Stomach (tissue), 9 donors: ENCODE measurements around the gene CCNE1. TPM values are rescaled to one million over a fixed set of nuclear protein-coding genes. Genes with fewer than 3 reads are reported as not detected.

ENCODE experiments used
- DNase-seq, 2 donors: peaks; one replicate each; pipeline versions ENCODE4 v3.0.0 to v3.0.0-alpha.2; 2013 to 2019
- H3K27ac ChIP-seq, 5 donors: fragments of 200-600 bp in 4 of 5; sonication (generic) in 4 of 5; one replicate each; pipeline ENCODE4 v1.5.1; 2013 to 2019; ENCODE audit warnings: mild to moderate bottlenecking in 1 of 5, moderate library complexity in 1 of 5
- H3K27me3 ChIP-seq, 3 donors: fragments of 200-600 bp; sonication (generic); one replicate each; pipeline ENCODE4 v1.5.1; 2017 to 2019; ENCODE audit warnings: mixed run types in 1 of 3
- H3K36me3 ChIP-seq, 4 donors: fragments of 200-600 bp; sonication (generic); 1 replicate in 3 of 4; 2 replicates in 1 of 4; pipeline ENCODE4 v1.5.1; 2016 to 2019
- H3K4me1 ChIP-seq, 4 donors: fragments of 200-600 bp; sonication (generic); one replicate each; pipeline ENCODE4 v1.5.1; 2016 to 2019
- H3K4me3 ChIP-seq, 4 donors: fragments of 200-600 bp; sonication (generic) in 3 of 4; one replicate each; pipeline ENCODE4 v1.5.1; 2016 to 2019; ENCODE audit warnings: mild to moderate bottlenecking in 1 of 4
- H3K9me3 ChIP-seq, 4 donors: fragments of 200-600 bp; sonication (generic); one replicate each; pipeline ENCODE4 v1.5.1; 2016 to 2019
- EP300 ChIP-seq: sonication (generic); formaldehyde crosslinking; IDR thresholded peaks from one replicate; pipeline ENCODE4 v1.6.1; 2017; ENCODE audit warnings: antibody characterized with exemption
- POLR2A ChIP-seq, 4 donors: fragments of 450-650 bp; IDR thresholded peaks; one replicate each; pipeline ENCODE4 v1.6.1; 2016; ENCODE audit warnings: antibody characterized with exemption in 4 of 4, control low read depth in 2 of 4, mild to moderate bottlenecking in 1 of 4, moderate library complexity in 1 of 4
- POLR2AphosphoS5 ChIP-seq, 3 donors: sonication (generic); formaldehyde crosslinking; IDR thresholded peaks; one replicate each; pipeline ENCODE4 v1.6.1; 2016; ENCODE audit warnings: antibody characterized with exemption in 3 of 3
- WGBS, 5 donors: extraction: QIAGEN DNeasy Blood & Tissue Kit in 3 of 5; methylation state at CpG; one replicate each; pipeline versions ENCODE4 v1.1.5 to v1.1.7; 2013 to 2018; 5-methylcytosine and 5-hydroxymethylcytosine counted together
- intact Hi-C: fragments of 100-400 bp; cut with DNase I; formaldehyde crosslinking; loops from one replicate; pipeline ENCODE4 v1.15.1; 2023; ENCODE audit warnings: low total_unique reads
- polyA plus RNA-seq, 3 donors: library from polyadenylated mRNA; stranded (reverse); fragments of 200-250 nt; gene quantifications; one replicate each; pipeline ENCODE4 v1.2.3, GENCODE V29; 2013
- total RNA-seq, 5 donors: library from RNA; depleted of rRNA; stranded (reverse); fragments of >200 nt; gene quantifications; one replicate each; pipeline versions ENCODE4 v1.1.0 to v1.2.3, GENCODE V29; 2014 to 2016
- TF ChIP-seq, protein P1 (sequence below), 7 experiments: fragments of 450-650 bp in 4 of 7; fragments of 200-600 bp in 3 of 7; sonication (generic) in 3 of 7; IDR thresholded peaks; one replicate each; pipeline ENCODE4 v1.5.1; 2016 to 2019; ENCODE audit warnings: antibody characterized with exemption in 7 of 7, control low read depth in 2 of 7, mild to moderate bottlenecking in 1 of 7
- donor health status: healthy with polysubstance abuse.
- donor health status: Bipolar disorder and iron deficiency.
- donor health status: healthy.

The CCNE1 gene
- total and polyA plus RNA-seq, 8 donors: 1.7 to 3.7 (median 3.1) TPM; not detected in 3

DNA sequence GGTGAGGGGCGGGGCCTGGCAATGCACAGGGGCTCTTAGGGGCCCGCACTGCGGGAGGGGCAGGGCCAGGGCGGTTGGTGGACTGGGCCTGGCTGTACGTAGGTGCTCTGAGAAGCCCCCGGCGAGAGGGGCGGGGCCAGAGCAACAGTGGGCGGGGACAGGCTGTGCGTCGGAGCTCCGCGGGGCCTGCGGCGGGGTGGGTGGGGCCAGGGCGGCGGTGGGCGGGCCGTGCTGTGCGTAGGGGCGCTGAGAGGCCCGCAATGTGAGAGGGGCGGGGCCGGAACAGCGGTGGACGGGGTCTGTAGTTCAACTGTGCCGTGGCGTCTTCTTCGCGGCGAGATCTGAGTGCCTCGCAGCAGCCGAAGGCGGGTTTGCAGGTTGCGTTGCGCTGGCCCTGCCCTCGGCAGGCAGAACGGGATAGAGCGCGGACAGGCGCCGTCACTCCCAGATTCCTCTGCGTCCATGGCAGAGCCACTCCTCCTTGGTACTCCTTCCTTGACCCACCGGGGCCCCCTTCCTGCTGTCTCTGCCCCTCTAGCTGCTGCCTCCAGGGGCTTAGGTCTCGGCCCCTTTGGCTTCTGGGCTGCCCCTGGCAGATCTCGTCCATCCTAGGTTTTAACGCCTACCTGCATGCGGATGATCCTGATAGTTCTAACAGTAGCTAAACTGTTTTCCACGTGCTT, 33.2 kb downstream of the CCNE1 start:
- H3K27ac ChIP-seq: peak overlapping the region; percentile 83 to 97 (median 91)
- intact Hi-C loops: loop anchor here (5.0 kb wide), 1 partner anchor 33 kb away; the partner anchor contains the start of gene CCNE1
- peak overlapping the region; percentile 61 to 90 (median 73) for H3K4me3 ChIP-seq
- TF ChIP-seq POLR2AphosphoS5 (IDR thresholded peaks at IDR 0.05): peak in 2 of 3 donors; percentile 15 to 55
- TF ChIP-seq POLR2A (IDR thresholded peaks at IDR 0.05): no peak
- TF ChIP-seq EP300: no peak
- TF ChIP-seq, protein P1, sequence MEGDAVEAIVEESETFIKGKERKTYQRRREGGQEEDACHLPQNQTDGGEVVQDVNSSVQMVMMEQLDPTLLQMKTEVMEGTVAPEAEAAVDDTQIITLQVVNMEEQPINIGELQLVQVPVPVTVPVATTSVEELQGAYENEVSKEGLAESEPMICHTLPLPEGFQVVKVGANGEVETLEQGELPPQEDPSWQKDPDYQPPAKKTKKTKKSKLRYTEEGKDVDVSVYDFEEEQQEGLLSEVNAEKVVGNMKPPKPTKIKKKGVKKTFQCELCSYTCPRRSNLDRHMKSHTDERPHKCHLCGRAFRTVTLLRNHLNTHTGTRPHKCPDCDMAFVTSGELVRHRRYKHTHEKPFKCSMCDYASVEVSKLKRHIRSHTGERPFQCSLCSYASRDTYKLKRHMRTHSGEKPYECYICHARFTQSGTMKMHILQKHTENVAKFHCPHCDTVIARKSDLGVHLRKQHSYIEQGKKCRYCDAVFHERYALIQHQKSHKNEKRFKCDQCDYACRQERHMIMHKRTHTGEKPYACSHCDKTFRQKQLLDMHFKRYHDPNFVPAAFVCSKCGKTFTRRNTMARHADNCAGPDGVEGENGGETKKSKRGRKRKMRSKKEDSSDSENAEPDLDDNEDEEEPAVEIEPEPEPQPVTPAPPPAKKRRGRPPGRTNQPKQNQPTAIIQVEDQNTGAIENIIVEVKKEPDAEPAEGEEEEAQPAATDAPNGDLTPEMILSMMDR (IDR thresholded peaks at IDR 0.05): no peak
- peak; percentile 94 to 99 for DNase-seq
- H3K27me3 ChIP-seq: peaks cover 0 to 13% (median 7%) of the 10 kb centered on the region in 3 donors
- WGBS, 5 donors: 0% methylated on average over 7 to 49 of the region's 49 CpGs
- H3K4me1 ChIP-seq: peaks cover 21 to 28% (median 24%) of the 10 kb centered on the region in 4 donors
- no peaks in the 10 kb centered on the region for H3K9me3 ChIP-seq
- no peaks in the 10 kb centered on the region for H3K36me3 ChIP-seq

DNA sequence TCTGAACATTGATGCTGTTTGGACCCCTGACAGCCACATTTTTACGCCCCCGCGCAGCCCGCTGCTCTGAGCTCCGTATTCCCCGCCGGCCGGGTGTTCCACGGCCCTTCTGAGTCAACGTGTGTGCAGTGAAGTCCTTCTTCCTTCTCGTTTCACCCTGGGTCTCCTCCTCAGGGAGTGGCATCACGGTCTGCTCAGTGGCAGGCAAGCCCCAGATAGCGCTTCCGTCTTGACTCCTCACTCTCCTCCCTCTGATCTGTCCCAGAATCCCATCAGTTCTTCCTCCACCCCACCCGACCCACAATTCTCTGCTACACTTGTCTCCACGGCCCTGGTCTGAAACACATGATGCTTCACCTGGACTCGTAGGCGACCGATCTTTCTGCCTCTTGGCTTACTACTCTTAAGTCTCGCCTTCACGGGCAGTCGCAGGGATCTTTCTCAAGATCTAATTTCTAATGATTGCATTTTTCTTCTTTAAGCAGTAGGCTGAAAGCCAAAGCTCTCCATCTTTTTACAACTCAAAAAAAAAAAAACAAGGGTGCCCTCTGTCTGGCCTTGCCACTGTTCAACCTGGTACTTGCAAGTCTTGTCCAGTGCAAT, 33.9 kb downstream of the CCNE1 start:
- H3K9me3 ChIP-seq: no peaks in the 10 kb centered on the region
- peak overlapping the region; percentile 61 to 90 (median 73) for H3K4me3 ChIP-seq
- intact Hi-C loops: loop anchor here (5.0 kb wide), 1 partner anchor 33 kb away; the partner anchor contains the start of gene CCNE1
- WGBS, 5 donors: 2 to 5% (median 4%) methylated on average over 20 to 22 of the region's 22 CpGs
- peaks cover 0 to 10% (median 7%) of the 10 kb centered on the region in 3 donors for H3K27me3 ChIP-seq
- peak in 1 of 2 donors; percentile 65 for DNase-seq
- peaks cover 21 to 28% (median 24%) of the 10 kb centered on the region in 4 donors for H3K4me1 ChIP-seq
- H3K27ac ChIP-seq: peak overlapping the region; percentile 83 to 97 (median 91)
- H3K36me3 ChIP-seq: no peaks in the 10 kb centered on the region
- TF ChIP-seq, protein P1 (IDR thresholded peaks at IDR 0.05): no peak
- TF ChIP-seq POLR2AphosphoS5 (IDR thresholded peaks at IDR 0.05): no peak
- TF ChIP-seq EP300: no peak
- no peak for TF ChIP-seq POLR2A (IDR thresholded peaks at IDR 0.05)

DNA sequence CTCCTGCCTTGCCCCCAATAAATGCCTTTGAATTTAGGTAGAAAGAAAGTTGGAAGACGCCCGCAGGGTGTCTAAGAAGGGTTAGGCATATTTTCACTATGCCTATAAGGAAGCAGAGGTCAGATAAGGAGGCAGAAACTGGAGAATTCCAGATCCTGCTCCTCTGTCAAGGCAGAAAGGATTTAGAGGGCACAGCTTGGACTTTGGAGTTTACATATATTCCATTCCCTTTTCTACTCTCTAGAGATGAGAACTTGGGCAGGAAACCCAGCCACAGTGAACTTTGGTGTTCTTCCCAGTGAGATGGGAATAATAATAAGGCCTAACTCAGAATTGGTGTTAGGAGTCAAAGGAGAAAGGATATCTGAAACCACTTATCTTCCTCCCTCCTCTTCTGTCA, 37.4 kb downstream of the CCNE1 start:
- 12 to 26% (median 24%) methylated on average over 2 of the region's 2 CpGs for WGBS, 5 donors
- H3K36me3 ChIP-seq: no peaks in the 10 kb centered on the region
- no peaks in the 10 kb centered on the region for H3K9me3 ChIP-seq
- peaks cover 7 to 13% (median 9%) of the 10 kb centered on the region in 4 donors for H3K4me1 ChIP-seq
- peak in 1 of 2 donors; percentile 62 for DNase-seq
- intact Hi-C loops: loop anchor here (5.0 kb wide), 1 partner anchor 37 kb away; the partner anchor contains the start of gene CCNE1
- no peak overlapping the region for H3K4me3 ChIP-seq
- H3K27me3 ChIP-seq: peaks cover 0 to 3% (median 0%) of the 10 kb centered on the region in 3 donors
- TF ChIP-seq, protein P1 (IDR thresholded peaks at IDR 0.05): no peak
- TF ChIP-seq EP300 (no peak), POLR2A (IDR thresholded peaks at IDR 0.05) (no peak), POLR2AphosphoS5 (IDR thresholded peaks at IDR 0.05) (no peak)
- no peak overlapping the region for H3K27ac ChIP-seq

DNA sequence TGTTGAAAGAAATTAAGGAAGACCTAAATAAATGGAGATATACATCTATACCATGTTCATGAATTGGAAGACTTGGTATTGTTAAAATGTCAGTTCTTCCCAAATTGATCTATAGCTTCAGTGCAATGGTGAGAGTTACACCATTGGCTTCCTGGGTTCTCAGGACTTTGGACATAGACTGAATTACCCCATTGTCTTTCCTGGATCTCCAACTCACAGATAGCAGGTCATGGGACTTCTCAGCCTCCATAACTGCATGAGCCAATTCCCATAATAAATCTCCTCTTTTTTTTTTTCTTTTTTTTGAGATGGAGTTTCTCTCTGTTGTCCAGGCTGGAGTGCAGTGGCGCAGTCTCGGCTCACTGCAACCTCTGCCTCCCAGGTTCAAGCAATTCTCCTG, 38.7 kb downstream of the CCNE1 start:
- TF ChIP-seq POLR2A (IDR thresholded peaks at IDR 0.05) (no peak), POLR2AphosphoS5 (IDR thresholded peaks at IDR 0.05) (no peak), EP300 (no peak)
- TF ChIP-seq, protein P1 (IDR thresholded peaks at IDR 0.05): no peak
- peaks cover 4 to 7% (median 5%) of the 10 kb centered on the region in 4 donors for H3K4me1 ChIP-seq
- H3K36me3 ChIP-seq: no peaks in the 10 kb centered on the region
- H3K27me3 ChIP-seq: peaks cover 0 to 5% (median 3%) of the 10 kb centered on the region in 3 donors
- no peak overlapping the region for H3K27ac ChIP-seq
- intact Hi-C loops: no loop called here
- WGBS, 5 donors: 89 to 100% (median 100%) methylated on average over 2 of the region's 2 CpGs
- no peaks in the 10 kb centered on the region for H3K9me3 ChIP-seq
- DNase-seq: no peak
- H3K4me3 ChIP-seq: no peak overlapping the region
